HL-60/S4 (cell line): ENCODE results near the gene USP46.

Experiments used
- in situ Hi-C: fragments of 300-500 bp; cut with MboI; formaldehyde crosslinking; loops from 2 replicates; pipeline ENCODE4 v1.14.3; 2022; ENCODE audit warnings: low sequenced_read_pairs

Gene USP46

DNA sequence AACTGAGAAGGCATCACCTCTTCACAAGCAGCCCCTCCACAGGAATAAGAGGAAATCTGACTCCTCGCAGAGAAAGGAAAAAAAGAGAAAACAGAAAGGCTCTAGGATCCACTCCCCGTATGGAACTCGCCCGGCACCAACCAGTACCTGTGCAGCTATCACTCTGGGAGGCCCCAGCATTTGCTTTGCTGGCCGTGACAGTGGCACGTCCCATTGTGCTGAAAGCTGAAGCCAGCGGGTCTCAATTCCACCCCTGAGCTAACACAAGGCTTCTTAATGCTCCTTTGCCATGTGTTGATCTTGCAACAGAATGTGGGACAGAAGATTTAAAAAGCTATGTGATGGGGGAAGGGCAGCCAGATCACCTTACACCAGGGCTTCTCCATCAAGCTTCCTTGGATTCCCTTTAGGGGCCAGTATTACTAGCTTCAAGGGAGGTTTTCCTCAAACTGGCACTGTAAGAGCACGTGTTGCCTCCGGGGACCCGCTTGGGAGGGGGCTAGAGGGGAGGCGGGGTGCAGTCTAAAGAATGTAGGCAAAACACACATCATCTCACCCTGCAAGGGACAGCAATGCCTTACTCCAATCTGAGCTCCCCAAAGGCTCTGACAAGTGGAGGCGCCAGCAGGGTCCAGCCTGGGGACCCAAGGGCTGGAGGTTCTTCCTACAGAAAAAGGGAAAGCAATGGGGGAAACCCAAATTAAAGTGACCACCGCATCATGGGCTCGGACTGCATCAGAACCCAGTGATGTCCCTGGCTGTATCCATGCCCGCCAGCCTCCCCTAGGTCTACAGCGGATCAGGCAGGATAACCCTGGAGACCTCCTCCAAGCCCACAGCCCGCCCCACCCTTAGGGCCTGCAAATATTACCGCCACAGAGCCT is 1.2 kb downstream of the USP46 start:
- in situ Hi-C loops = loop anchor here (25.0 kb wide), 1 partner anchor 96 kb away; no protein-coding TSS in a partner anchor

- in situ Hi-C loops = loop anchor here (25.0 kb wide), 1 partner anchor 95 kb away; no protein-coding TSS in a partner anchor
Measured at GRCh38 chr4:52657292-52657617, 1.8 kb downstream of the USP46 start.

GRCh38 chr4:52655506-52655905 is 3.6 kb downstream of the USP46 start:
- in situ Hi-C loops = loop anchor here (25.0 kb wide), 1 partner anchor 93 kb away; no protein-coding TSS in a partner anchor

DNA sequence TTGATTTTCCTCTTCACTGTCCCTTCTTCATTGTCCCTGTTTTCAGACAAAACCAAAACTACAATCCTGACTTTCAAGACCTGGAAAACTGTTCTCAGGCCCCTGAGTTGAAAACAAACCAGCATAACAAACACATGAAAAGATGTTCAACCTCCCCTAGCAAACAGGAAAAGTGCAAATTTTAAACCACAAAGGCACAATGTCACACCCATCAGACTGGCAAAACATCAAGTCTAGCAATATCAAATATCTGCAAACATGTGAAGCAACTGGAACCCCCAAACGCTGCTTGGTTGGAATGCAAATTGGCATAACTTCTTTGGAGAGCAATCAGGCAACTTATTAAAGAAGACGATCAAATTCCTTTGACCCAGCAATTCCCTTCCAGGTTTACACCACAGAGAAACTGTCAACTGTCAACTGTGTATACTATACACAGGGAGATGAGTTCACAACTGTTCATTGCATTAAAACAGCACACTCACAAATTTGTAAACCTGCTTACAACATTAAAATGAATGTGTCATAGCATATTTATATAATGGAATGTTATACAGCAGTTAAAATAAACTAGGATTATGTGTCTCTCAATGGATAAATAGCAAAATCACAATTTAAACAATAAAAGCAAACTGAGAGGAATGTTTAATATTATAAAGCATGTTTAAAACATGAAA is 7.0 kb downstream of the USP46 start:
- in situ Hi-C loops = loop anchor here (25.0 kb wide), 1 partner anchor 90 kb away; no protein-coding TSS in a partner anchor

- in situ Hi-C loops = no loop called here
Measured at GRCh38 chr4:52648836-52649235, 10.3 kb downstream of the USP46 start.

- in situ Hi-C loops = no loop called here
Measured at GRCh38 chr4:52646741-52647140, 12.4 kb downstream of the USP46 start.

DNA sequence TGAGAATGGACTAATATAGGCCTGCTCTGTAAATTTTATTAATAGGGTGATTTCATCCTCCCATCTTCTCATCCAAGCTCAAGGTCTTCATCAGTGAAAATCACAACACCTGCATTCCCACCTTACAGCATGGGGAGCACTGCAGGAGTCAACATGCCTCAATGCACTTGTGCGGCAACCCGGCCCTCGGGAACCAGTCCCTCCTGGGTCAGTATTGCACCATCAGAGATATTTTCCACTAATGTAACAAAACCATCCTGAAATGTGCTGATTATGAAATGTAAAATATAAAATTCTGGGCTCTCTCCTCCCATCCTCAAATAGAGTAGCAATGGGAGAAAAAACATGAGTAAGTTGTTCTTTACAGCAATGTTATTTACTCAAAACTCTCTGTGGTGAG is 13.0 kb downstream of the USP46 start:
- in situ Hi-C loops = no loop called here

DNA sequence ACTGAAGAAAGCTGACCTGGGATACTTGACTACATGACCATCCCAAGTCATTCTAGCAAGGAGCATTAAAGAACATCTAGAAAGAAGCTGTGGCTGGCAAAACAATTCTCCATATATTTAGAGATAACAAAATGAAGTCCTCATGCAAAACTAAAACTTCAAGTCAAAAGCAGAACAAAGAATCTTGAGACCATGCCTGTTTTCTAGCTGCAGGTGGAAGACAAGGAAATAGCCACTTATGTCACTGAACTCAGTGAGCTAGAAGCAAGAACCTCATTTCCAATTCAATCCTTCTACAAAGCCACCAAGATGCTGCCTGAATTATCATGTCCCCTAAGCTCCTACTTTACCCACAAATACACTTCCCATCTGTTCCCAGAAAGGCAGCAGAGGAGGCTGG is 13.8 kb downstream of the USP46 start:
- in situ Hi-C loops = no loop called here

GRCh38 chr4:52643785-52644244 is 15.3 kb downstream of the USP46 start:
- in situ Hi-C loops = no loop called here

GRCh38 chr4:52643190-52643589 is 15.9 kb downstream of the USP46 start:
- in situ Hi-C loops = no loop called here

DNA sequence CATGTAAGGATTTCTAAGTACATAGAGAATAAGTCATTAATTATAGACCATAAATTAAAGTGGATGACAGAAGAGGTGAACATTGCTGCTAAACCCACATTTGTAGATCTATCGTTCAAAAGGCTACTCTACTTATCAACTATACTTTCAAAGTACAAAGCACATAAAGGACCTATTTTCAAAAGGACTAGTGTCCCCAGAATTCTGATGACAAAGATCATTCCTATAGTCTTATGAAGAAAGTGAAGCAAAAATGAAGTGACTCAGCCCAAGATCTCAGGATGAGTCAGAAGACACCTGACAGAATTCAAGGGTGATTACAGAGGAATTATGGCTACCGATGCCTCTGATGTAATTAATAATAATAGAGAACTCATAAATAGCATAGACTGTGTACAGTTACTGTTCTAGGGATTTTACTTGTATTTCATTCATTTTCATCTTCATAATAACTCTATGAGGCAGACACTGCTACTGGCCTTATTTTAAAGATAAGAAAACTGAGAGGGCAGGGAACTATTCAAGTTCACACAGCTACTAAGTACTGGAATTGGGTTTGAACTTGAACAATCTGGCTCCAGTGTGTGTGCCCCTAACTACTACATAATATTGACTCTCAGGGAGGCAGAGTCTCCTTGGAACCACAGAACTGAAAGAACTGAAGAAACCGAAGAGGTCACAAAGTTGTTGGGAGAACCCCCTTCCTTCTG is 17.1 kb downstream of the USP46 start:
- in situ Hi-C loops = no loop called here

GRCh38 chr4:52640808-52641565 is 18.1 kb downstream of the USP46 start:
- in situ Hi-C loops = no loop called here

- in situ Hi-C loops = no loop called here
Measured at GRCh38 chr4:52638717-52639116, 20.4 kb downstream of the USP46 start.

- in situ Hi-C loops = no loop called here
Measured at GRCh38 chr4:52637116-52637515, 22.0 kb downstream of the USP46 start.

DNA sequence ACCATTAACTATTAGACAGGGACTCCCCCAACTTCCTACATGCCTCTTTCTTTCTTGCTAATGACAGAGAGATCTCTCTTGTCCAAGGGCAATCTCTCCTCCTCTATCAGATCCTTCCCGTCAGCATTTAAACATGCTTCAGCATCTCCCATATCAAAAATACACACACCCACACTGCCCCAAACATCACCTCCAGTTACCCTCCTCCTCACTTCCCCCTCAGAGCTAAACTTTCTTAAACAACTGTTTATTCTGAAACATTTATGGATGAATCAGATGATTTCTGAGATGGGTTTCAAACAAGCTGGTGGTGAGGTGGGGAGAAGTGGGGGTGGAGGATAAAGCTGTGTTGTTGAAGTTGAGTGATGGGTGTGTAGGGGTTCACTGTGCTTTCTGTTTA is 23.5 kb downstream of the USP46 start:
- in situ Hi-C loops = no loop called here

- in situ Hi-C loops = no loop called here
Measured at GRCh38 chr4:52635130-52635529, 24.0 kb downstream of the USP46 start.

- in situ Hi-C loops = no loop called here
Measured at GRCh38 chr4:52633846-52634245, 25.3 kb downstream of the USP46 start.

GRCh38 chr4:52628974-52629373 is 30.1 kb downstream of the USP46 start:
- in situ Hi-C loops = no loop called here

- in situ Hi-C loops = no loop called here
Measured at GRCh38 chr4:52628543-52628942, 30.6 kb downstream of the USP46 start.

- in situ Hi-C loops = no loop called here
Measured at GRCh38 chr4:52627876-52628275, 31.2 kb downstream of the USP46 start.

DNA sequence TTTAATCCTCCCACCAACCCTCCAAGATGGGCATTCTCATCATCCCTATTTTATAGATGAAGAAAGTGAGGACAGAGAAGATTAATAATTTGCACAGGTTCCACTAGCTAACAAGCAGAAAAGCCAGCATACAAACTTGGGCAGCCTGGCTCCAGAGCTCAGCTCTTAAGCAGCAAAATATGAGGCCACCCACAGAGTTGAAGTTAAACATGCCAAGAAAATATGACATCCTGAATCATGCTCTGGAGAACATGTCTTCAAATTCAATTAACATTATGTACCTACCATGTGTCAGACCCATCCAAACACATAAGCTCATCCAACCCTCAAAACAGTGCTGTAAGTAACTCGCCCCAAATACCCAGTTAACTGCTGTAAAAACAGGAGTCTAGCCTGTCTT is 33.9 kb downstream of the USP46 start:
- in situ Hi-C loops = no loop called here
